ENCODE results near the gene CMC4.

DNA sequence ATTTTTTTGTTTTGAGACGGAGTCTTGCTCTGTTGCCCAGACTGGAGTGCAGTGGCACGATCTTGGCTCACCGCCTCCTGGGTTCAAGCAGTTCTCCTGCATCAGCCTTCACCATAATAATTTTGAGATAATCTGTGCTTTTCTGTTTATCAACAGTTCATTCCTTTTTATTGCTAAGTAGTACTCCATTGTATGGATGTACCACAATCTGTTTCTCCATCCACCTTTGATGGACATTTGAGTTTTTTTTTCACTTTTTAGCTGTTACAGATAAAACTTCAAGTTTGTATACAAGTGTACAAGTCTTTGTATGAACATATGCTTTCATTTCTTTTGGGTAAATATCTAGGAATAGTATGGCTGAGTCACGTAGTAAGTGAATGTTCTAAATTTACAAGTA lies 35.2 kb downstream of the CMC4 start:
- TF ChIP-seq, protein P1, sequence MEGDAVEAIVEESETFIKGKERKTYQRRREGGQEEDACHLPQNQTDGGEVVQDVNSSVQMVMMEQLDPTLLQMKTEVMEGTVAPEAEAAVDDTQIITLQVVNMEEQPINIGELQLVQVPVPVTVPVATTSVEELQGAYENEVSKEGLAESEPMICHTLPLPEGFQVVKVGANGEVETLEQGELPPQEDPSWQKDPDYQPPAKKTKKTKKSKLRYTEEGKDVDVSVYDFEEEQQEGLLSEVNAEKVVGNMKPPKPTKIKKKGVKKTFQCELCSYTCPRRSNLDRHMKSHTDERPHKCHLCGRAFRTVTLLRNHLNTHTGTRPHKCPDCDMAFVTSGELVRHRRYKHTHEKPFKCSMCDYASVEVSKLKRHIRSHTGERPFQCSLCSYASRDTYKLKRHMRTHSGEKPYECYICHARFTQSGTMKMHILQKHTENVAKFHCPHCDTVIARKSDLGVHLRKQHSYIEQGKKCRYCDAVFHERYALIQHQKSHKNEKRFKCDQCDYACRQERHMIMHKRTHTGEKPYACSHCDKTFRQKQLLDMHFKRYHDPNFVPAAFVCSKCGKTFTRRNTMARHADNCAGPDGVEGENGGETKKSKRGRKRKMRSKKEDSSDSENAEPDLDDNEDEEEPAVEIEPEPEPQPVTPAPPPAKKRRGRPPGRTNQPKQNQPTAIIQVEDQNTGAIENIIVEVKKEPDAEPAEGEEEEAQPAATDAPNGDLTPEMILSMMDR (IDR thresholded peaks at IDR 0.05; ENCODE audit: insufficient read depth, low read length, poor library complexity, severe bottlenecking): no peak
- TF ChIP-seq EZH2phosphoT487 (conservative IDR thresholded peaks at IDR 0.05; ENCODE audit: low read length): no peak

All from SU-DHL-6 (cell line).